GM12878 (cell line): Measurements from ENCODE around the gene PPP1R12A. TPM values are rescaled to one million over a fixed set of nuclear protein-coding genes. Genes with fewer than 3 reads are reported as not detected.

Experiments
- ASH2L ChIP-seq: fragments of 300-600, 200-600 bp; sonication (generic); IDR thresholded peaks from 2 replicates; pipeline ENCODE4 v1.6.1; 2017; ENCODE audit warnings: low read depth, mild to moderate bottlenecking, borderline replicate concordance
- ATF3 ChIP-seq: IDR thresholded peaks from 2 replicates; pipeline ENCODE4 v1.6.1; 2011; ENCODE audit warnings: low read depth, mild to moderate bottlenecking, low read length, moderate library complexity, borderline replicate concordance; ENCODE audit errors: extremely low read depth
- BCL11A ChIP-seq: IDR thresholded peaks from 2 replicates; pipeline ENCODE4 v1.6.1; 2011; ENCODE audit warnings: low read depth, low read length
- CHD1 ChIP-seq: IDR thresholded peaks from 2 replicates; pipeline ENCODE4 v1.6.1; 2012; ENCODE audit warnings: low read depth, low read length, improper control_type of control experiment
- CHD4 ChIP-seq: fragments of 200-600 bp; sonication (generic); IDR thresholded peaks from 2 replicates; pipeline ENCODE4 v1.6.1; 2016; ENCODE audit warnings: mild to moderate bottlenecking
- CREM ChIP-seq: IDR thresholded peaks from 2 replicates; pipeline ENCODE4 v1.6.1; 2014; ENCODE audit warnings: antibody characterized with exemption, low read depth
- DPF2 ChIP-seq: fragments of 450-650 bp; IDR thresholded peaks from 2 replicates; pipeline ENCODE4 v1.6.1; 2017; ENCODE audit warnings: mild to moderate bottlenecking
- GABPA ChIP-seq: IDR thresholded peaks from 2 replicates; pipeline ENCODE4 v1.6.1; 2014; ENCODE audit warnings: antibody characterized with exemption, low read depth, mild to moderate bottlenecking, inconsistent platforms
- HDGF ChIP-seq: fragments of 450-650 bp; IDR thresholded peaks from 2 replicates; pipeline ENCODE4 v1.6.1; 2016; ENCODE audit warnings: antibody characterized with exemption
- IKZF2 ChIP-seq, 2 experiments: fragments of 450-650 bp; IDR thresholded peaks; 2 replicates each; pipeline ENCODE4 v1.6.1; 2017; ENCODE audit warnings: mild to moderate bottlenecking in 2 of 2, moderate library complexity in 2 of 2
- IRF3 ChIP-seq: fragments of 450-650 bp; IDR thresholded peaks from 2 replicates; pipeline ENCODE4 v1.6.1; 2014; ENCODE audit warnings: mild to moderate bottlenecking
- LARP7 ChIP-seq: fragments of 450-650 bp; IDR thresholded peaks from 2 replicates; pipeline ENCODE4 v1.6.1; 2017; ENCODE audit warnings: mild to moderate bottlenecking
- MYB ChIP-seq: fragments of 150-350 bp; IDR thresholded peaks from 2 replicates; pipeline ENCODE4 v1.6.1; 2014; ENCODE audit warnings: mild to moderate bottlenecking, low read depth, low read length, borderline replicate concordance
- NFIC ChIP-seq: IDR thresholded peaks from 2 replicates; pipeline ENCODE4 v1.6.1; 2012; ENCODE audit warnings: low read depth, mild to moderate bottlenecking, inconsistent platforms, low read length, moderate library complexity
- NKRF ChIP-seq: fragments of 450-650 bp; conservative IDR thresholded peaks from 2 replicates; pipeline ENCODE4 v1.6.1; 2017; ENCODE audit warnings: mild to moderate bottlenecking, moderate library complexity
- NR2C1 ChIP-seq: fragments of 450-650 bp; IDR thresholded peaks from 2 replicates; pipeline ENCODE4 v1.6.1; 2017; ENCODE audit warnings: antibody characterized with exemption, mild to moderate bottlenecking, moderate library complexity
- POLR2AphosphoS2 ChIP-seq: IDR thresholded peaks from 2 replicates; pipeline ENCODE4 v1.6.1; 2011; ENCODE audit warnings: low read depth, mild to moderate bottlenecking, low read length, improper control_type of control experiment, moderate library complexity
- SMAD5 ChIP-seq: IDR thresholded peaks from 2 replicates; pipeline ENCODE4 v1.6.1; 2016; ENCODE audit warnings: antibody characterized with exemption, low read depth
- SREBF2 ChIP-seq: IDR thresholded peaks from 2 replicates; pipeline ENCODE4 v1.6.1; 2012; ENCODE audit warnings: mild to moderate bottlenecking, low read length
- STAT1 ChIP-seq: fragments of 450-650 bp; conservative IDR thresholded peaks from 2 replicates; pipeline ENCODE4 v1.6.1; 2014; ENCODE audit warnings: antibody characterized with exemption, mild to moderate bottlenecking
- TCF12 ChIP-seq: IDR thresholded peaks from 2 replicates; pipeline ENCODE4 v1.6.1; 2011; ENCODE audit warnings: low read depth, mild to moderate bottlenecking, low read length
- YY1 ChIP-seq: IDR thresholded peaks from 2 replicates; pipeline ENCODE4 v1.6.1; 2011; ENCODE audit warnings: low read depth, mild to moderate bottlenecking, low read length
- ZNF217 ChIP-seq: fragments of 450-650 bp; IDR thresholded peaks from 2 replicates; pipeline ENCODE4 v1.6.1; 2017; ENCODE audit warnings: antibody characterized with exemption, mild to moderate bottlenecking
- ZNF274 ChIP-seq: IDR thresholded peaks from one replicate; pipeline ENCODE4 v1.8.0; 2011; ENCODE audit not compliant: insufficient read length, insufficient read depth
- ZNF622 ChIP-seq: fragments of 450-650 bp; IDR thresholded peaks from 2 replicates; pipeline ENCODE4 v1.6.1; 2017; ENCODE audit warnings: mild to moderate bottlenecking, inconsistent platforms
- polyA plus RNA-seq, 11 experiments: library from polyadenylated mRNA; depleted of rRNA in 4 of 11; unstranded in 6 of 11; stranded (reverse) in 5 of 11; fragments of >200 nt; fragmentation: Nextera tagmentation in 4 of 11; fragmentation: Illumina TruSeq in 1 of 11; extraction: Ambion mirVana in 4 of 11; extraction: Trizol in 1 of 11; gene quantifications; 1 replicate in 1 of 11; 2 replicates in 10 of 11; pipeline versions ENCODE4 v1.2.1 to v1.2.3, GENCODE V29; 2011 to 2016; ENCODE audit warnings: inconsistent platforms in 2 of 11, missing spikeins in 2 of 11, low read depth in 1 of 11
- total RNA-seq, 4 experiments: library from RNA; depleted of rRNA in 3 of 4; stranded (reverse); fragments of >200 nt in 3 of 4; fragmentation: Illumina TruSeq in 1 of 4; extraction: Trizol in 1 of 4; gene quantifications; 2 replicates each; pipeline versions ENCODE4 v1.2.1 to v1.2.3, GENCODE V29; 2013 to 2021
- TF ChIP-seq, protein P1 (sequence below): IDR thresholded peaks from 2 replicates; pipeline ENCODE4 v1.6.1; 2011; ENCODE audit warnings: borderline replicate concordance, low read depth, mild to moderate bottlenecking, moderate library complexity, low read length; ENCODE audit not compliant: insufficient read depth, poor library complexity, severe bottlenecking
- TF ChIP-seq, protein P2 (sequence below): IDR thresholded peaks from 2 replicates; pipeline ENCODE4 v1.6.1; 2011; ENCODE audit warnings: borderline replicate concordance, low read depth, mild to moderate bottlenecking, moderate library complexity, mixed read lengths, low read length; ENCODE audit not compliant: insufficient read depth; ENCODE audit errors: extremely low read length

PPP1R12A gene
- total and polyA plus RNA-seq, 10 of the 15 experiments (the other 5 are each of a cell fraction or from before 2014, with no cell fraction given): 22.8 to 134 (median 51.4) TPM

GRCh38 chr12:79934281-79935020 lies 446 bp downstream of the PPP1R12A start (continued):
- TF ChIP-seq BCL11A (0 out of 2 replicates have a peak, but pooled peaks have one; percentile 6), NFIC (no peak), TCF12 (no peak; the same call in 1 of the 2 replicates), ZNF622 (no peak), ZNF217 (no peak), LARP7 (peak; percentile 39; the same call in 1 of the 2 replicates), ASH2L (no peak), IRF3 (no peak), YY1 (peak; percentile 92), CREM (no peak), SMAD5 (no peak), NR2C1 (no peak), NKRF (peak; percentile 16; the same call in 1 of the 2 replicates), DPF2 (no peak), GABPA (no peak), CHD1 (no peak), IKZF2 (IDR thresholded peaks at IDR 0.05) (peak; percentile 41 to 56), HDGF (no peak), CHD4 (no peak), POLR2AphosphoS2 (no peak), ATF3 (no peak), MYB (no peak), ZNF274 (no peak), STAT1 (no peak), SREBF2 (no peak)
- TF ChIP-seq, protein P1, sequence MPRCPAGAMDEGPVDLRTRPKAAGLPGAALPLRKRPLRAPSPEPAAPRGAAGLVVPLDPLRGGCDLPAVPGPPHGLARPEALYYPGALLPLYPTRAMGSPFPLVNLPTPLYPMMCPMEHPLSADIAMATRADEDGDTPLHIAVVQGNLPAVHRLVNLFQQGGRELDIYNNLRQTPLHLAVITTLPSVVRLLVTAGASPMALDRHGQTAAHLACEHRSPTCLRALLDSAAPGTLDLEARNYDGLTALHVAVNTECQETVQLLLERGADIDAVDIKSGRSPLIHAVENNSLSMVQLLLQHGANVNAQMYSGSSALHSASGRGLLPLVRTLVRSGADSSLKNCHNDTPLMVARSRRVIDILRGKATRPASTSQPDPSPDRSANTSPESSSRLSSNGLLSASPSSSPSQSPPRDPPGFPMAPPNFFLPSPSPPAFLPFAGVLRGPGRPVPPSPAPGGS: no peak
- TF ChIP-seq, protein P2, sequence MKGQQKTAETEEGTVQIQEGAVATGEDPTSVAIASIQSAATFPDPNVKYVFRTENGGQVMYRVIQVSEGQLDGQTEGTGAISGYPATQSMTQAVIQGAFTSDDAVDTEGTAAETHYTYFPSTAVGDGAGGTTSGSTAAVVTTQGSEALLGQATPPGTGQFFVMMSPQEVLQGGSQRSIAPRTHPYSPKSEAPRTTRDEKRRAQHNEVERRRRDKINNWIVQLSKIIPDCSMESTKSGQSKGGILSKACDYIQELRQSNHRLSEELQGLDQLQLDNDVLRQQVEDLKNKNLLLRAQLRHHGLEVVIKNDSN: no peak
